NCI-H345 (cell line): ENCODE results near the gene ANHX.

Experiments
- DNase-seq: peaks from one replicate; lab custom pipeline; 2025; lab: John Stamatoyannopoulos, UW

Gene ANHX

GRCh38 chr12:133202493-133203343, 33.0 kb downstream of the ANHX start:
- DNase-seq, result no peak

- no peak for DNase-seq
These were observed 33.8 kb downstream of the ANHX start for GRCh38 chr12:133201888-133202287.

GRCh38 chr12:133192847-133193246, 42.8 kb downstream of the ANHX start:
- DNase-seq, result no peak

GRCh38 chr12:133190176-133190575, 45.5 kb downstream of the ANHX start:
- no peak for DNase-seq

GRCh38 chr12:133181238-133181959, 54.3 kb downstream of the ANHX start, which contains the start of gene ZNF268:
ZNF268 (plus strand) TSS chr12:133181495; CDS start chr12:133181998, 503 bp downstream.
- peak; percentile 92 for DNase-seq

- DNase-seq, result no peak
These were observed 55.0 kb downstream of the ANHX start for GRCh38 chr12:133180669-133181068.

GRCh38 chr12:133174901-133175300, 60.8 kb downstream of the ANHX start:
- no peak for DNase-seq

- no peak for DNase-seq
These were observed 63.2 kb downstream of the ANHX start for GRCh38 chr12:133172491-133172890.
